A549 (cell line): ENCODE measurements around the gene MTMR12. TPM values are rescaled to one million over a fixed set of nuclear protein-coding genes. Genes with fewer than 3 reads are reported as not detected.

ENCODE experiments used
- ATAC-seq, 2 experiments: fragments of 200-7000 bp in 1 of 2; fragments of >200 bp in 1 of 2; cut with Nextera tagmentation in 1 of 2; cut with Tn5 transposase in 1 of 2; 3 replicates each; pipeline versions ENCODE4 v1.8.0 to v1.9.1; 2018 to 2020; ENCODE audit warnings: mild to moderate bottlenecking in 1 of 2, moderate library complexity in 1 of 2
- CTCF ChIA-PET: fragments of 300-600 bp; sonication (Branson Sonifier 250); formaldehyde crosslinking; extraction: SDS; loops from one replicate; lab custom pipeline; 2021; ENCODE audit warnings: antibody characterized with exemption, inconsistent platforms; lab: Yijun Ruan, JAX
- POLR2A ChIA-PET: fragments of 350-600 bp; formaldehyde crosslinking; extraction: SDS; loops from one replicate; lab custom pipeline; 2021; ENCODE audit warnings: antibody characterized with exemption, inconsistent platforms; lab: Yijun Ruan, JAX
- DNase-seq, 2 experiments: peaks; one replicate each; pipeline versions ENCODE4 v3.0.0 to v3.0.0-alpha.2; 2011 to 2016; ENCODE audit warnings: low read depth in 1 of 2, low spot score in 1 of 2
- FAIRE-seq: peaks from 2 replicates; lab custom pipeline; 2011; peaks lifted over from hg19 to GRCh38; lab: Jason Lieb, UNC
- H3K27ac ChIP-seq, 2 experiments: fragments of >200 bp; sonication (Bioruptor Twin); formaldehyde crosslinking; 3 replicates each; pipeline ENCODE4 v1.5.1; 2016 to 2017
- H3K4me1 ChIP-seq: fragments of >200 bp; sonication (Bioruptor Twin); formaldehyde crosslinking; 3 replicates; pipeline ENCODE4 v1.6.1; 2016
- H3K4me2 ChIP-seq: fragments of >200 bp; sonication (Bioruptor Twin); formaldehyde crosslinking; 3 replicates; pipeline ENCODE4 v1.6.1; 2016
- H3K4me3 ChIP-seq: fragments of >200 bp; sonication (Bioruptor Twin); formaldehyde crosslinking; 3 replicates; pipeline ENCODE4 v1.5.1; 2016
- H3K9me3 ChIP-seq: fragments of >200 bp; sonication (Bioruptor Twin); formaldehyde crosslinking; 3 replicates; pipeline ENCODE4 v1.6.1; 2016
- BHLHE40 ChIP-seq: IDR thresholded peaks from 2 replicates; pipeline ENCODE4 v1.6.1; 2012; ENCODE audit warnings: low read depth, low read length, inconsistent platforms
- CEBPB ChIP-seq, 2 experiments: fragments of >200 bp in 1 of 2; sonication (Bioruptor Twin) in 1 of 2; formaldehyde crosslinking in 1 of 2; IDR thresholded peaks; 2 replicates each; pipeline ENCODE4 v1.6.1; 2012 to 2016
- CHD4 ChIP-seq: fragments of 200-600 bp; sonication (generic); IDR thresholded peaks from 2 replicates; pipeline ENCODE4 v1.6.1; 2016; ENCODE audit warnings: antibody characterized with exemption, mild to moderate bottlenecking, borderline replicate concordance
- CTCF ChIP-seq: fragments of >200 bp; sonication (Bioruptor Twin); formaldehyde crosslinking; IDR thresholded peaks from 3 replicates; pipeline ENCODE4 v1.5.1; 2016
- E2F6 ChIP-seq: IDR thresholded peaks from 2 replicates; pipeline ENCODE4 v1.6.1; 2012; ENCODE audit warnings: low read depth, borderline replicate concordance
- EHF ChIP-seq: fragments of 250-450 bp; sonication (Bioruptor Pico); IDR thresholded peaks from 2 replicates; pipeline ENCODE4 v1.5.0; 2020; ENCODE audit warnings: mild to moderate bottlenecking
- EHMT2 ChIP-seq: fragments of 200-600 bp; sonication (generic); IDR thresholded peaks from 2 replicates; pipeline ENCODE4 v1.6.1; 2016; ENCODE audit warnings: antibody characterized with exemption, low read depth, mild to moderate bottlenecking, moderate library complexity
- EP300 ChIP-seq, 2 experiments: fragments of >200 bp; sonication (Bioruptor Twin); formaldehyde crosslinking; IDR thresholded peaks; 2 replicates in 1 of 2; 3 replicates in 1 of 2; pipeline ENCODE4 v1.6.1; 2016 to 2017
- FOSL2 ChIP-seq, 2 experiments: fragments of 450-650 bp in 1 of 2; fragments of >200 bp in 1 of 2; sonication (Bioruptor Twin) in 1 of 2; formaldehyde crosslinking; IDR thresholded peaks; 2 replicates each; pipeline versions ENCODE4 v1.5.0 to v1.6.1; 2016 to 2020; ENCODE audit warnings: mild to moderate bottlenecking in 1 of 2, moderate library complexity in 1 of 2
- FOXS1 ChIP-seq: fragments of 250-450 bp; sonication (Bioruptor Pico); IDR thresholded peaks from 2 replicates; pipeline ENCODE4 v1.5.0; 2020; ENCODE audit warnings: mild to moderate bottlenecking, moderate library complexity
- HDAC2 ChIP-seq: fragments of 200-600 bp; sonication (generic); IDR thresholded peaks from 2 replicates; pipeline ENCODE4 v1.6.1; 2016
- HEYL ChIP-seq: fragments of 250-450 bp; sonication (Bioruptor Pico); IDR thresholded peaks from 2 replicates; pipeline ENCODE4 v1.8.0; 2021; ENCODE audit warnings: mild to moderate bottlenecking, moderate library complexity
- HMGXB4 ChIP-seq: fragments of 250-450 bp; sonication (Bioruptor Pico); IDR thresholded peaks from 2 replicates; pipeline ENCODE4 v1.5.0; 2021; ENCODE audit warnings: mild to moderate bottlenecking, moderate library complexity, borderline replicate concordance
- HOXA7 ChIP-seq: fragments of 250-450 bp; sonication (Bioruptor Pico); IDR thresholded peaks from 2 replicates; pipeline ENCODE4 v1.5.0; 2020; ENCODE audit warnings: mild to moderate bottlenecking, moderate library complexity
- HOXB13 ChIP-seq: fragments of 250-450 bp; sonication (Bioruptor Pico); IDR thresholded peaks from 2 replicates; pipeline ENCODE4 v1.5.0; 2020; ENCODE audit warnings: low read depth, mild to moderate bottlenecking, moderate library complexity
- HOXB5 ChIP-seq: fragments of 250-450 bp; sonication (Bioruptor Pico); IDR thresholded peaks from 2 replicates; pipeline ENCODE4 v1.5.0; 2020; ENCODE audit warnings: mild to moderate bottlenecking, moderate library complexity
- JUNB ChIP-seq: fragments of >200 bp; sonication (Bioruptor Twin); formaldehyde crosslinking; IDR thresholded peaks from 2 replicates; pipeline ENCODE4 v1.6.1; 2016
- KDM1A ChIP-seq: fragments of 200-600 bp; sonication (generic); IDR thresholded peaks from 2 replicates; pipeline ENCODE4 v1.6.1; 2016; ENCODE audit warnings: low read depth, mild to moderate bottlenecking
- MAZ ChIP-seq: fragments of 150-350 bp; IDR thresholded peaks from 2 replicates; pipeline ENCODE4 v1.6.1; 2014; ENCODE audit warnings: antibody characterized with exemption, low read depth, low read length, borderline replicate concordance
- NFE2L2 ChIP-seq: fragments of 150-350 bp; conservative IDR thresholded peaks from 2 replicates; pipeline ENCODE4 v1.6.1; 2014; ENCODE audit warnings: low read length
- PBX3 ChIP-seq: IDR thresholded peaks from 2 replicates; pipeline ENCODE4 v1.6.1; 2012
- POLR2A ChIP-seq: IDR thresholded peaks from 2 replicates; pipeline ENCODE4 v1.6.1; 2012; ENCODE audit warnings: mild to moderate bottlenecking, low read length
- RAD21 ChIP-seq, 2 experiments: fragments of >200 bp in 1 of 2; sonication (Bioruptor Twin) in 1 of 2; formaldehyde crosslinking in 1 of 2; IDR thresholded peaks in 1 of 2; conservative IDR thresholded peaks in 1 of 2; 2 replicates in 1 of 2; 3 replicates in 1 of 2; pipeline ENCODE4 v1.6.1; 2012 to 2018; ENCODE audit warnings: inconsistent platforms in 1 of 2
- RCOR1 ChIP-seq: fragments of 150-350 bp; IDR thresholded peaks from 2 replicates; pipeline ENCODE4 v1.6.1; 2014; ENCODE audit warnings: antibody characterized with exemption, low read length, low read depth
- RFX5 ChIP-seq: fragments of 450-650 bp; IDR thresholded peaks from 2 replicates; pipeline ENCODE4 v1.7.1; 2014; ENCODE audit warnings: antibody characterized with exemption, mild to moderate bottlenecking, moderate library complexity
- RNF2 ChIP-seq: fragments of 200-600 bp; sonication (generic); IDR thresholded peaks from 2 replicates; pipeline ENCODE4 v1.6.1; 2016; ENCODE audit warnings: low read depth, mild to moderate bottlenecking, antibody characterized with exemption, moderate library complexity, borderline replicate concordance
- SMC3 ChIP-seq: fragments of >200 bp; sonication (Bioruptor Twin); formaldehyde crosslinking; IDR thresholded peaks from 3 replicates; pipeline ENCODE4 v1.6.1; 2018; ENCODE audit warnings: inconsistent platforms
- TFCP2L1 ChIP-seq: fragments of 250-450 bp; sonication (Bioruptor Pico); IDR thresholded peaks from 2 replicates; pipeline ENCODE4 v1.5.0; 2021; ENCODE audit warnings: mild to moderate bottlenecking
- ZC3H11A ChIP-seq: fragments of 450-650 bp; IDR thresholded peaks from 2 replicates; pipeline ENCODE4 v1.6.1; 2014; ENCODE audit warnings: antibody characterized with exemption, mild to moderate bottlenecking
- WGBS: methylation state at CpG from one replicate; pipeline ENCODE4 v1.1.6; 2017; ENCODE audit errors: missing lambda C conversion rate; 5-methylcytosine and 5-hydroxymethylcytosine counted together
- polyA plus RNA-seq, 4 experiments: library from polyadenylated mRNA; depleted of rRNA in 3 of 4; stranded (reverse); fragments of >200 nt; fragmentation: RNase III in 1 of 4; extraction: RNeasy Plus Mini Kit Qiagen cat#74134 plus additional on column Dnase treatment in 1 of 4; gene quantifications; 2 replicates in 3 of 4; 3 replicates in 1 of 4; pipeline ENCODE4 v1.2.3, GENCODE V29; 2011 to 2017

MTMR12 gene
- polyA plus RNA-seq, 2 of the 4 experiments (the other 2 are of a cell fraction) = 14.3 to 29.8 TPM

- Histone ChIP-seq H3K9me3 (no peaks in the 10 kb centered on the region), H3K4me2 (no peak overlapping the region), H3K4me3 (no peak overlapping the region), H3K27ac (no peak overlapping the region; a peak in 1 of 6 replicates), H3K4me1 (peaks cover 39% of the 10 kb centered on the region)
- POLR2A ChIA-PET = interaction anchor here (0.6 to 1.6 kb wide), 3 partner anchors 58 to 363 kb away, joined by 4 to 7 read pairs (median 6); partner anchors contain the start of gene GOLPH3
- CTCF ChIA-PET = interaction anchor here (0.7 to 4.5 kb wide), 16 partner anchors 9 to 953 kb away, joined by 3 to 110 read pairs (median 6); no protein-coding TSS in a partner anchor
- no peak for TF ChIP-seq POLR2A
- ATAC-seq = no peak
- DNase-seq = no peak
- 84% methylated on average over 6 of the region's 6 CpGs for WGBS
- no peak for FAIRE-seq
Observed at GRCh38 chr5:32231241-32231640, 81.5 kb downstream of the MTMR12 start.

- ATAC-seq (no peak), FAIRE-seq (no peak), DNase-seq (no peak)
- POLR2A ChIA-PET = no interaction called here
- CTCF ChIA-PET = interaction anchor here (1.0 to 3.3 kb wide), 5 partner anchors 14 to 98 kb away, joined by 3 to 21 read pairs (median 5); no protein-coding TSS in a partner anchor
- Histone ChIP-seq H3K4me3 (no peak overlapping the region), H3K4me2 (no peak overlapping the region), H3K27ac (peak overlapping the region in 1 of 2 experiments; percentile 29; a peak in 1 of 6 replicates), H3K4me1 (peaks cover 44% of the 10 kb centered on the region), H3K9me3 (no peaks in the 10 kb centered on the region)
- 88% methylated on average over 3 of the region's 3 CpGs for WGBS
- TF ChIP-seq BHLHE40 (no peak), CTCF (no peak), FOSL2 (IDR thresholded peaks at IDR 0.05) (no peak), FOSL2 (CRISPR knock-in tag; IDR thresholded peaks at IDR 0.05) (no peak), HOXB5 (CRISPR knock-in tag) (no peak), CEBPB (IDR thresholded peaks at IDR 0.05) (no peak), POLR2A (no peak), EP300 (IDR thresholded peaks at IDR 0.05) (no peak), ZC3H11A (no peak), EHMT2 (no peak), RAD21 (conservative IDR thresholded peaks at IDR 0.05 in 1 of 2, IDR thresholded peaks at IDR 0.05 in 1 of 2) (no peak), HOXB13 (CRISPR knock-in tag) (no peak), EHF (CRISPR knock-in tag) (no peak), RCOR1 (no peak), HDAC2 (no peak), JUNB (no peak), NFE2L2 (no peak), FOXS1 (CRISPR knock-in tag) (no peak), TFCP2L1 (CRISPR knock-in tag) (no peak)
Observed at GRCh38 chr5:32230356-32231099, 82.2 kb downstream of the MTMR12 start.

GRCh38 chr5:32229586-32229985 lies 83.2 kb downstream of the MTMR12 start:
- H3K9me3 ChIP-seq = no peaks in the 10 kb centered on the region
- H3K4me2 ChIP-seq = no peak overlapping the region
- ATAC-seq (no peak), FAIRE-seq (no peak), DNase-seq (no peak)
- WGBS = 95% methylated on average over 14 of the region's 14 CpGs
- POLR2A ChIA-PET = no interaction called here
- no peak overlapping the region for H3K27ac ChIP-seq
- CTCF ChIA-PET = interaction anchor here (1.3 to 3.3 kb wide), 3 partner anchors 13 to 99 kb away, joined by 3 to 21 read pairs (median 3); no protein-coding TSS in a partner anchor
- H3K4me3 ChIP-seq = no peak overlapping the region
- peaks cover 45% of the 10 kb centered on the region for H3K4me1 ChIP-seq
- TF ChIP-seq E2F6 (no peak), CEBPB (IDR thresholded peaks at IDR 0.05) (no peak), RNF2 (no peak), CHD4 (no peak), SMC3 (no peak), BHLHE40 (no peak), HOXA7 (CRISPR knock-in tag) (no peak), MAZ (no peak), PBX3 (no peak), RAD21 (conservative IDR thresholded peaks at IDR 0.05 in 1 of 2, IDR thresholded peaks at IDR 0.05 in 1 of 2) (no peak), KDM1A (no peak), HMGXB4 (CRISPR knock-in tag) (no peak), HEYL (CRISPR knock-in tag) (no peak), TFCP2L1 (CRISPR knock-in tag) (no peak), RFX5 (no peak), POLR2A (no peak)
